Mesendoderm (in vitro differentiated cells): ENCODE data around the gene FASN.

ENCODE experiments used
- DNase-seq: peaks from one replicate; pipeline ENCODE4 v3.0.0; 2013
- H2AK5ac ChIP-seq: 2 replicates; pipeline ENCODE4 v1.6.1; 2013; ENCODE audit warnings: low read length, inconsistent platforms
- H2BK120ac ChIP-seq: 2 replicates; pipeline ENCODE4 v1.6.1; 2013; ENCODE audit warnings: low read depth, mild to moderate bottlenecking, low read length, moderate library complexity, mixed read lengths
- H2BK15ac ChIP-seq: replicated peaks from 2 replicates; pipeline ENCODE4 v1.6.1; 2013; ENCODE audit warnings: low read depth, mild to moderate bottlenecking, moderate library complexity
- H2BK5ac ChIP-seq: 2 replicates; pipeline ENCODE4 v1.6.1; 2013; ENCODE audit warnings: low read length, inconsistent platforms
- H3K18ac ChIP-seq: 2 replicates; pipeline ENCODE4 v1.6.1; 2013; ENCODE audit warnings: mild to moderate bottlenecking, low read length, mixed read lengths
- H3K23ac ChIP-seq: one replicate; pipeline ENCODE4 v1.6.1; 2013; ENCODE audit warnings: low read length
- H3K27ac ChIP-seq: 2 replicates; pipeline ENCODE4 v1.5.1; 2013; ENCODE audit warnings: low read depth, mild to moderate bottlenecking, inconsistent platforms, low read length, moderate library complexity
- H3K27me3 ChIP-seq: 2 replicates; pipeline ENCODE4 v1.6.1; 2013; ENCODE audit warnings: low read length, control low read depth, mild to moderate bottlenecking, inconsistent platforms; ENCODE audit not compliant: insufficient read depth, poor library complexity
- H3K36me3 ChIP-seq: 2 replicates; pipeline ENCODE4 v1.6.1; 2013; ENCODE audit warnings: low read length, inconsistent platforms; ENCODE audit not compliant: control insufficient read depth, insufficient read depth
- H3K4ac ChIP-seq: one replicate; pipeline ENCODE4 v1.6.1; 2013; ENCODE audit warnings: low read depth, mild to moderate bottlenecking, low read length, moderate library complexity
- H3K4me1 ChIP-seq: 2 replicates; pipeline ENCODE4 v1.6.1; 2013; ENCODE audit warnings: low read depth, low read length, inconsistent platforms; ENCODE audit not compliant: control insufficient read depth
- H3K4me2 ChIP-seq: 2 replicates; pipeline ENCODE4 v1.6.1; 2013; ENCODE audit warnings: low read length
- H3K4me3 ChIP-seq: 2 replicates; pipeline ENCODE4 v1.5.1; 2013; ENCODE audit warnings: mild to moderate bottlenecking, low read length
- H3K56ac ChIP-seq: one replicate; pipeline ENCODE4 v1.6.1; 2013; ENCODE audit warnings: low read length
- H3K79me1 ChIP-seq: 2 replicates; pipeline ENCODE4 v1.6.1; 2013; ENCODE audit warnings: low read length, inconsistent platforms
- H3K79me2 ChIP-seq: 2 replicates; pipeline ENCODE4 v1.6.1; 2013; ENCODE audit warnings: mild to moderate bottlenecking, low read length; ENCODE audit not compliant: control insufficient read depth, insufficient read depth
- H3K9ac ChIP-seq: 2 replicates; pipeline ENCODE4 v1.6.1; 2013; ENCODE audit warnings: low read length, inconsistent platforms
- H4K5ac ChIP-seq: one replicate; pipeline ENCODE4 v1.6.1; 2013; ENCODE audit warnings: low read length
- H4K8ac ChIP-seq: one replicate; pipeline ENCODE4 v1.6.1; 2013; ENCODE audit warnings: low read depth, mild to moderate bottlenecking, control low read depth, low read length, moderate library complexity
- WGBS: extraction: QIAGEN DNeasy Blood & Tissue Kit; methylation state at CpG from one replicate; pipeline ENCODE4 v1.1.7; 2013; ENCODE audit warnings: low lambda C conversion rate, missing lambda C conversion rate; ENCODE audit not compliant: insufficient coverage; ENCODE audit errors: extremely low coverage; 5-methylcytosine and 5-hydroxymethylcytosine counted together

FASN gene

GRCh38 chr17:82081966-82082365 lies 16.1 kb downstream of the FASN start:
- Histone ChIP-seq H3K79me2 (no peaks in the 10 kb centered on the region), H3K36me3 (peaks cover 55% of the 10 kb centered on the region), H2AK5ac (no peak overlapping the region), H3K4ac (no peak overlapping the region), H3K23ac (no peak overlapping the region), H3K4me2 (no peak overlapping the region), H3K4me3 (no peak overlapping the region), H3K9ac (no peak overlapping the region), H2BK120ac (no peak overlapping the region), H3K56ac (no peak overlapping the region), H3K27me3 (no peaks in the 10 kb centered on the region), H4K5ac (no peak overlapping the region), H2BK15ac (no peak overlapping the region), H3K27ac (no peak overlapping the region), H3K4me1 (no peaks in the 10 kb centered on the region), H3K79me1 (peaks cover 4% of the 10 kb centered on the region), H2BK5ac (no peak overlapping the region), H3K18ac (no peak overlapping the region), H4K8ac (no peak overlapping the region)
- no CpG with 5 or more reads among the region's 22 CpGs for WGBS
- no peak for DNase-seq

GRCh38 chr17:82081546-82081945 lies 16.5 kb downstream of the FASN start:
- Histone ChIP-seq H2BK120ac (no peak overlapping the region), H3K4me1 (no peaks in the 10 kb centered on the region), H3K4me2 (no peak overlapping the region), H2AK5ac (no peak overlapping the region), H3K36me3 (peaks cover 54% of the 10 kb centered on the region), H3K4me3 (no peak overlapping the region), H4K5ac (no peak overlapping the region), H3K27me3 (no peaks in the 10 kb centered on the region), H3K4ac (no peak overlapping the region), H3K79me2 (no peaks in the 10 kb centered on the region), H3K18ac (no peak overlapping the region), H3K27ac (no peak overlapping the region), H3K79me1 (peaks cover 4% of the 10 kb centered on the region), H3K23ac (no peak overlapping the region), H4K8ac (no peak overlapping the region), H2BK5ac (no peak overlapping the region), H2BK15ac (no peak overlapping the region), H3K56ac (no peak overlapping the region), H3K9ac (no peak overlapping the region)
- WGBS = no CpG with 5 or more reads among the region's 20 CpGs
- DNase-seq = no peak

GRCh38 chr17:82080789-82081464 lies 17.1 kb downstream of the FASN start:
- no peak overlapping the region for H2BK5ac ChIP-seq
- H3K9ac ChIP-seq = no peak overlapping the region
- H3K4ac ChIP-seq = no peak overlapping the region
- no peak overlapping the region for H3K23ac ChIP-seq
- no peak overlapping the region for H2BK15ac ChIP-seq
- DNase-seq = no peak
- no peaks in the 10 kb centered on the region for H3K79me2 ChIP-seq
- no CpG with 5 or more reads among the region's 44 CpGs for WGBS
- no peak overlapping the region for H2AK5ac ChIP-seq
- no peaks in the 10 kb centered on the region for H3K27me3 ChIP-seq
- H2BK120ac ChIP-seq = no peak overlapping the region
- H3K4me1 ChIP-seq = no peaks in the 10 kb centered on the region
- H4K8ac ChIP-seq = no peak overlapping the region
- H3K36me3 ChIP-seq = peaks cover 47% of the 10 kb centered on the region
- H3K4me3 ChIP-seq = no peak overlapping the region
- peaks cover 4% of the 10 kb centered on the region for H3K79me1 ChIP-seq
- no peak overlapping the region for H3K56ac ChIP-seq
- no peak overlapping the region for H4K5ac ChIP-seq
- no peak overlapping the region for H3K18ac ChIP-seq
- no peak overlapping the region for H3K27ac ChIP-seq
- H3K4me2 ChIP-seq = no peak overlapping the region

- WGBS = no CpG with 5 or more reads among the region's 36 CpGs
- H3K79me2 ChIP-seq = no peaks in the 10 kb centered on the region
- peaks cover 41% of the 10 kb centered on the region for H3K36me3 ChIP-seq
Observed at GRCh38 chr17:82080048-82080788, 17.8 kb downstream of the FASN start.

GRCh38 chr17:82079001-82079677 lies 18.9 kb downstream of the FASN start:
- no peak overlapping the region for H2AK5ac ChIP-seq
- H3K56ac ChIP-seq = no peak overlapping the region
- DNase-seq = no peak
- H3K4me1 ChIP-seq = no peaks in the 10 kb centered on the region
- H3K9ac ChIP-seq = no peak overlapping the region
- no peak overlapping the region for H3K4me2 ChIP-seq
- no CpG with 5 or more reads among the region's 47 CpGs for WGBS
- H2BK5ac ChIP-seq = no peak overlapping the region
- H3K4me3 ChIP-seq = no peak overlapping the region
- peaks cover 2% of the 10 kb centered on the region for H3K79me1 ChIP-seq
- no peak overlapping the region for H3K23ac ChIP-seq
- H3K27ac ChIP-seq = no peak overlapping the region
- no peak overlapping the region for H3K4ac ChIP-seq
- H4K8ac ChIP-seq = no peak overlapping the region
- peaks cover 38% of the 10 kb centered on the region for H3K36me3 ChIP-seq
- H3K27me3 ChIP-seq = no peaks in the 10 kb centered on the region
- no peak overlapping the region for H4K5ac ChIP-seq
- no peaks in the 10 kb centered on the region for H3K79me2 ChIP-seq
- H3K18ac ChIP-seq = no peak overlapping the region
- H2BK120ac ChIP-seq = no peak overlapping the region
- H2BK15ac ChIP-seq = no peak overlapping the region

More at GRCh38 chr17:82080048-82080788, 17.8 kb downstream of the FASN start:
- no peak overlapping the region for H4K5ac ChIP-seq
- no peak overlapping the region for H3K4me2 ChIP-seq
- no peak for DNase-seq
- no peaks in the 10 kb centered on the region for H3K4me1 ChIP-seq
- no peak overlapping the region for H3K27ac ChIP-seq
- H3K23ac ChIP-seq = no peak overlapping the region
- H3K79me1 ChIP-seq = peaks cover 4% of the 10 kb centered on the region
- no peak overlapping the region for H2BK5ac ChIP-seq
- H3K27me3 ChIP-seq = no peaks in the 10 kb centered on the region
- H3K4me3 ChIP-seq = no peak overlapping the region
- H3K4ac ChIP-seq = no peak overlapping the region
- no peak overlapping the region for H3K56ac ChIP-seq
- no peak overlapping the region for H2BK120ac ChIP-seq
- no peak overlapping the region for H3K9ac ChIP-seq
- H2AK5ac ChIP-seq = no peak overlapping the region
- no peak overlapping the region for H3K18ac ChIP-seq
- no peak overlapping the region for H4K8ac ChIP-seq
- H2BK15ac ChIP-seq = no peak overlapping the region
